Measurements from ENCODE around the gene SPATA21. TPM values are rescaled to one million over a fixed set of nuclear protein-coding genes. Genes with fewer than 3 reads are reported as not detected.

Gene SPATA21
- total RNA-seq, 1 donor from 2014 or later: not detected

Other genes starting within 250 kb of the SPATA21 start
- 18.7 TPM for gene ARHGEF19, start 224.8 kb downstream of the SPATA21 start, total RNA-seq
- gene CPLANE2, start 200.2 kb downstream of the SPATA21 start, total RNA-seq: 2.0 TPM
- 24.8 TPM for gene FBXO42, start 84.9 kb downstream of the SPATA21 start, total RNA-seq
- gene SZRD1, start 70.2 kb downstream of the SPATA21 start, total RNA-seq: 19.3 TPM
- 45.6 TPM for gene NECAP2, start 3.3 kb upstream of the SPATA21 start, total RNA-seq
- 34,682 TPM for gene RNU1-1, start 76.9 kb upstream of the SPATA21 start, total RNA-seq
- gene NBPF1, start 176.1 kb upstream of the SPATA21 start, total RNA-seq: 83.8 TPM
- gene RNU1-3, start 229.5 kb upstream of the SPATA21 start, total RNA-seq: 34,682 TPM